Activated naive CD4-positive, alpha-beta T cell treated with anti-CD3 and anti-CD28 coated beads for 36 hours (primary cell): ENCODE data around the gene COL3A1. TPM values are rescaled to one million over a fixed set of nuclear protein-coding genes. Genes with fewer than 3 reads are reported as not detected.

Experiments used
- CTCF ChIA-PET: fragments of 350-600 bp; sonication (Branson Sonifier 250); formaldehyde crosslinking; loops from one replicate; lab custom pipeline; 2021; ENCODE audit warnings: antibody characterized with exemption; lab: Charles Lee
- DNase-seq: peaks from one replicate; pipeline ENCODE4 v3.0.0-alpha.2; 2020
- H3K27ac Mint-ChIP-seq: one replicate; pipeline ENCODE4 v1.8.0; 2021; ENCODE audit warnings: mild to moderate bottlenecking, mixed read lengths
- H3K27me3 Mint-ChIP-seq: one replicate; pipeline ENCODE4 v1.8.0; 2021; ENCODE audit warnings: low read depth, mixed read lengths
- H3K36me3 Mint-ChIP-seq: one replicate; pipeline ENCODE4 v1.8.0; 2021; ENCODE audit warnings: low read depth, mixed read lengths
- H3K4me1 Mint-ChIP-seq: one replicate; pipeline ENCODE4 v1.8.0; 2021; ENCODE audit warnings: low read depth, mixed read lengths
- H3K4me3 Mint-ChIP-seq: one replicate; pipeline ENCODE4 v1.8.0; 2021; ENCODE audit warnings: mild to moderate bottlenecking, moderate library complexity, mixed read lengths
- H3K9me3 Mint-ChIP-seq: one replicate; pipeline ENCODE4 v1.8.0; 2021; ENCODE audit warnings: mixed read lengths
- intact Hi-C: fragments of 100-400 bp; cut with micrococcal nuclease; formaldehyde crosslinking; loops from one replicate; pipeline ENCODE4 v1.15.1; 2023
- total RNA-seq, 2 experiments: library from RNA; stranded (reverse); gene quantifications; one replicate each; pipeline ENCODE4 v1.2.3, GENCODE V29; 2021

COL3A1 gene
- total RNA-seq, 2 experiments from 2014 or later = not detected

GRCh38 chr2:189024901-189025618 is 50.9 kb downstream of the COL3A1 start:
- H3K9me3 Mint-ChIP-seq = no peaks in the 10 kb centered on the region
- H3K27ac Mint-ChIP-seq = no peak overlapping the region
- peaks cover 14% of the 10 kb centered on the region for H3K27me3 Mint-ChIP-seq
- no peaks in the 10 kb centered on the region for H3K36me3 Mint-ChIP-seq
- intact Hi-C loops = no loop called here
- no peaks in the 10 kb centered on the region for H3K4me1 Mint-ChIP-seq
- CTCF ChIA-PET = interaction anchor here (1.3 kb wide), 1 partner anchor 25 kb away, joined by 3 read pairs; no protein-coding TSS in a partner anchor
- H3K4me3 Mint-ChIP-seq = no peak overlapping the region
- no peak for DNase-seq

- Mint-ChIP-seq H3K4me3 (no peak overlapping the region), H3K27ac (no peak overlapping the region), H3K9me3 (no peaks in the 10 kb centered on the region), H3K36me3 (no peaks in the 10 kb centered on the region), H3K4me1 (peaks cover 7% of the 10 kb centered on the region), H3K27me3 (no peaks in the 10 kb centered on the region)
- intact Hi-C loops = no loop called here
- CTCF ChIA-PET = no interaction called here
- no peak for DNase-seq
Observed at GRCh38 chr2:189037518-189037917, 63.3 kb downstream of the COL3A1 start.

DNA sequence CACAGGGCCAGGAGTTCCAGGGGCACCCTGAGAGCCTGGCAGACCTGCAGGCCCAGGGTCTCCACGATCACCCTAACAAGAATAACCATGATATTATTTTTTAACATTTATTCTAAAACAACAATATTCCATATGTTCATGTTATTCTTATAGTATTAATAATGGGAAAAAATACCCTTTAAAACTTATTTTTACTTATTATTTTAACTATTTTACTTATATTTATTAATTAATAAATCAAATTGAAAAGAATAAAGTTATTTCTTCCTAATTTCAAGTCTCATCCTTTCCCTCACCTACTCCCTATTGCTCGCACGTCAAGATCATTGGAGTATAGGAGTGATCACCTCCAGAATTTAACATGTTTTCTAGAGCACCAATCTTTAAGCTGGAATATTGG is 71.7 kb downstream of the COL3A1 start:
- H3K27me3 Mint-ChIP-seq = no peaks in the 10 kb centered on the region
- no peaks in the 10 kb centered on the region for H3K36me3 Mint-ChIP-seq
- H3K27ac Mint-ChIP-seq = no peak overlapping the region
- H3K4me1 Mint-ChIP-seq = no peaks in the 10 kb centered on the region
- CTCF ChIA-PET = interaction anchor here (0.6 kb wide), 1 partner anchor 151 kb away, joined by 3 read pairs; no protein-coding TSS in a partner anchor
- no peaks in the 10 kb centered on the region for H3K9me3 Mint-ChIP-seq
- H3K4me3 Mint-ChIP-seq = no peak overlapping the region
- intact Hi-C loops = no loop called here
- no peak for DNase-seq

DNA sequence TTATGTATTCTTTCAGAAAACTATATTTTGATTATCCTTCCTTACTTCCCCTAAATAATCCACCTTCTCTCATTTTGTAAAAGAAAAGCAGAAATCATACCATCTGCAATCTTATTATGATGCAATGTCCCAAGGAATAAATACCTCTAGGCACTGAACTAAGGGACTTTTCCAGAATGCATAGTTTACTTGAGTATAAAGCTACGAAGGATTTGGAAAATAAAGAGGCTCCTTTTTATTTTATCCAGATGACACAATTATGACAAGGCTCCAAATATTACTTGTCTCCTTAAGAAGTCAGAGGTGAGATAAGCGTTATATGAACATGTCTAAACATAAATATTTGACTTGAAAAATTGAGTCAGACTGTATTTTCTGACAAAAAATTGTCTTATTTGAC is 72.1 kb downstream of the COL3A1 start:
- H3K9me3 Mint-ChIP-seq = no peaks in the 10 kb centered on the region
- no peaks in the 10 kb centered on the region for H3K36me3 Mint-ChIP-seq
- H3K27me3 Mint-ChIP-seq = no peaks in the 10 kb centered on the region
- no peak overlapping the region for H3K27ac Mint-ChIP-seq
- CTCF ChIA-PET = interaction anchor here (0.6 kb wide), 1 partner anchor 150 kb away, joined by 3 read pairs; no protein-coding TSS in a partner anchor
- DNase-seq = no peak
- no peak overlapping the region for H3K4me3 Mint-ChIP-seq
- no peaks in the 10 kb centered on the region for H3K4me1 Mint-ChIP-seq
- intact Hi-C loops = no loop called here

GRCh38 chr2:189047171-189047888 is 73.2 kb downstream of the COL3A1 start:
- Mint-ChIP-seq H3K9me3 (no peaks in the 10 kb centered on the region), H3K36me3 (no peaks in the 10 kb centered on the region), H3K4me1 (no peaks in the 10 kb centered on the region), H3K4me3 (no peak overlapping the region), H3K27me3 (no peaks in the 10 kb centered on the region), H3K27ac (no peak overlapping the region)
- CTCF ChIA-PET = no interaction called here
- no peak for DNase-seq
- intact Hi-C loops = no loop called here

DNA sequence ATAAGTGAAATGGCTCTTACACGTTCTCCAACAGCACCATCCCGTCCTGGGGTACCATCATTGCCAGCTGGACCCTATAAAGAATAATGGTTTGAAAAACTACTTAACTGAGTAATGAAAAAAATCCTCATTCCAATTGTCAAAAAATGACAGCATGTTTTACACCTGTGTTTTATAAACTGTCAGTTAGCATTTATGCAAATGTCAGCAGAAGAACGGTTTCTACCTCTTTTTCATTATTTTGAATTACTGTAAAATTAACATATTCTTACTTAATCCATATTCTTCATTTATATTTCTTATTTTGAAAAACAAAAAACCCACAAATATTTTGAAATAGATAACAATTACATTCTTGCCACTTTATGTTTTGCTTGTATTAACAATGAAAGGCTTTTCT is 74.0 kb downstream of the COL3A1 start:
- H3K36me3 Mint-ChIP-seq = no peaks in the 10 kb centered on the region
- H3K4me3 Mint-ChIP-seq = no peak overlapping the region
- H3K27me3 Mint-ChIP-seq = no peaks in the 10 kb centered on the region
- DNase-seq = no peak
- no peaks in the 10 kb centered on the region for H3K4me1 Mint-ChIP-seq
- intact Hi-C loops = no loop called here
- CTCF ChIA-PET = no interaction called here
- no peak overlapping the region for H3K27ac Mint-ChIP-seq
- H3K9me3 Mint-ChIP-seq = no peaks in the 10 kb centered on the region

GRCh38 chr2:189049709-189050164 is 75.6 kb downstream of the COL3A1 start:
- no peaks in the 10 kb centered on the region for H3K36me3 Mint-ChIP-seq
- no peaks in the 10 kb centered on the region for H3K27me3 Mint-ChIP-seq
- no peak for DNase-seq
- H3K9me3 Mint-ChIP-seq = no peaks in the 10 kb centered on the region
- H3K4me3 Mint-ChIP-seq = no peak overlapping the region
- CTCF ChIA-PET = interaction anchor here (0.6 to 0.8 kb wide), 2 partner anchors 24 to 71 kb away, joined by 3 read pairs; no protein-coding TSS in a partner anchor
- no peaks in the 10 kb centered on the region for H3K4me1 Mint-ChIP-seq
- no peak overlapping the region for H3K27ac Mint-ChIP-seq
- intact Hi-C loops = no loop called here

DNA sequence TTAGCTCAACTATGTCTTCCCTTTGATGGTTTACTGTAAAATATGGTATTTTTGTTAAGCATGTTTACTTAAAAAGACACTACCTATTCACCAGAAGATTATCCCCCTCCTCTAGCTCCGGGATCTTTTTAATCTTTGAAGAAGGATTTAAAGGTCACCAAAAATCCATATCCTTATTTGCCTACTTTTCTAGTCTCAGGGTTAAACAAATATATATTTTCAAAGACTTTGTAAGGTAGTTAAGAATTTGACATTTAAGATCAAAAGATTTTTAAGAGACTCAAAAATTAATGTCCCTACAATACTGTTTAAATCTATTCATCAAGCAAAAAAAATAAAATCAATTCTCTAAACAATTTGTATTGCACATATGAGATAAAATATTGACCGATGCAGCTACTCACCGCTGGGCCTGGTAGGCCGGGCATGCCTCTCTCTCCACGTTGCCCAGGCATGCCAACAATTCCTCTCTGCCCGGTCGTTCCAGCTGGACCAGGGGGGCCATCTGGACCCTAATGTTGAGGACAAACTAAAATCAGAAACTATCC is 76.1 kb downstream of the COL3A1 start:
- intact Hi-C loops = no loop called here
- Mint-ChIP-seq H3K4me3 (no peak overlapping the region), H3K36me3 (no peaks in the 10 kb centered on the region), H3K4me1 (no peaks in the 10 kb centered on the region), H3K9me3 (no peaks in the 10 kb centered on the region), H3K27ac (no peak overlapping the region), H3K27me3 (no peaks in the 10 kb centered on the region)
- CTCF ChIA-PET = interaction anchor here (0.8 kb wide), 1 partner anchor 25 kb away, joined by 3 read pairs; no protein-coding TSS in a partner anchor
- no peak for DNase-seq

- H3K9me3 Mint-ChIP-seq = no peaks in the 10 kb centered on the region
- no peak overlapping the region for H3K27ac Mint-ChIP-seq
- intact Hi-C loops = no loop called here
Observed at GRCh38 chr2:189056200-189057106, 82.3 kb downstream of the COL3A1 start.

GRCh38 chr2:189057316-189057715 is 83.1 kb downstream of the COL3A1 start:
- no peak overlapping the region for H3K27ac Mint-ChIP-seq
- DNase-seq = no peak
- peaks cover 2% of the 10 kb centered on the region for H3K36me3 Mint-ChIP-seq
- intact Hi-C loops = no loop called here
- no peaks in the 10 kb centered on the region for H3K27me3 Mint-ChIP-seq
- H3K4me3 Mint-ChIP-seq = no peak overlapping the region
- no peaks in the 10 kb centered on the region for H3K4me1 Mint-ChIP-seq
- CTCF ChIA-PET = no interaction called here
- H3K9me3 Mint-ChIP-seq = no peaks in the 10 kb centered on the region

More at GRCh38 chr2:189056200-189057106, 82.3 kb downstream of the COL3A1 start:
- CTCF ChIA-PET = no interaction called here
- no peak for DNase-seq
- peaks cover 2% of the 10 kb centered on the region for H3K36me3 Mint-ChIP-seq
- H3K27me3 Mint-ChIP-seq = no peaks in the 10 kb centered on the region
- no peak overlapping the region for H3K4me3 Mint-ChIP-seq
- no peaks in the 10 kb centered on the region for H3K4me1 Mint-ChIP-seq

DNA sequence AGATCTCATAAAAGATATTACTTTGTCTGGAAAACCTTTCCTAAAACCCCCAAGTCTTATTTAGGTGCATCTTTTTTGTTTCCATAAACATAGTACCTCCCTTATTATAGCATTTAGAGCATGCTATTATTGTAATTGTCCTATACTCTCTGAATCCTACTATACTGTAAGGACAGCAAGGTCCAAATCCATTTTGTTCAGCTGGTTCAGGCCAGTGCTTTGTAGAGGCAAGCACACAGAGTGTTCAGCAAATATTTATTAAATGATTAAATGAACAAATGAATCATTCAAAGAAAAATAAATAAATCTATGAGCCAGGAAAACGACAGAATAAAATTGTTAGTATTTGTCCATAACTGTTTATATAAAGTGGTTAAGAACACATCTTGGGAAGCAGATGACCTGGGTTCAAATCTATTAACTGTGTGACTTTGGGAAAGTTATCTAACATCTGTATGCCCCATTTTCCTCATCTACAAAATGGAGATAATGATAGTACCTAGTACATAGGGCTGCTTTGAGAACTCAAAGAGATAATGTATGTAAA is 86.0 kb downstream of the COL3A1 start:
- H3K4me3 Mint-ChIP-seq = no peak overlapping the region
- intact Hi-C loops = no loop called here
- H3K9me3 Mint-ChIP-seq = no peaks in the 10 kb centered on the region
- no peak for DNase-seq
- H3K4me1 Mint-ChIP-seq = no peaks in the 10 kb centered on the region
- H3K36me3 Mint-ChIP-seq = peaks cover 2% of the 10 kb centered on the region
- CTCF ChIA-PET = no interaction called here
- no peak overlapping the region for H3K27ac Mint-ChIP-seq
- H3K27me3 Mint-ChIP-seq = no peaks in the 10 kb centered on the region
